Fibroblast of skin of right biceps (primary cell): ENCODE results near the gene CCPG1.

Experiments
- DNase-seq: peaks from one replicate; pipeline ENCODE4 v3.0.0-alpha.2; 2013

The CCPG1 gene

DNA sequence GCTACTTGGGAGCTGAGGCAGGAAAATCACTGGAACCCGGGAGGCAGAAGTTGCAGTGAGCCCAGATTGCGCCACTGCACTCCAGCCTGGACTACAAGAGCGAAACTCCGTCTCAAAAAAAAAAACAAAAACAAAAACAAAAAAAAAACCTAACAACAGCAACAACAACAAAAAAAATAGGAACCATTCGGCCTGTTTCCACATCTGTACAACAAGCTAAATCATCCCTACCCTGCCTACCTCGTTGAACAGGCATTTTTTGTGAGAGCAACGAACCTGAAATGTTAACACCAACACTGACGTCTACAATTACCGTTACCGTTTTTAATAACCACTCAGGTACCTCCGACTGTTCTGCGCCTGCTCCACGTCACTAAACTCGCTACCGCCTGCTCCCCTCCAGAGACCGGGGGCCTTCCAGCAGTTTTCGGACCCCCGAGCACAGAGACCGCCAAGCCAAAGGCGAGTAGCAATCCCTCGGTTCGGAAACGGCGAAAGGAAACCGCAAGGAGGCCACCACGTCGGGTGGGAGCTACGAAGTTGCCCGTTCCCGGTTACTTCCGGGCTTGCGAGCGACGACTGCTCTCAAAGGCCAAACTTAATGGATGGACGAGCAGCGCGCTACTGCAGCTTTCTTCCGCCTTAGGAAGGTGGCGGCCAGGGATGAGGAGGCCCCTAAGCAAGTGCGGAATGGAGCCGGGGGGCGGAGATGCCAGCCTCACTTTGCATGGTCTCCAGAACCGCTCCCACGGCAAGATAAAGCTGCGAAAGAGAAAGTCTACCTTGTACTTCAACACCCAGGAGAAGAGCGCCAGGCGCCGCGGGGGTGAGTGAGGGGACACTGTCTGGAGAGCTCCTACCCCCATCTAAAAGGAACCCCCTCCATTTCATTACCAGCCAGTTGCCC is 89.3 kb downstream of the CCPG1 start, which contains the start of the genes PIGB and PIGBOS1:
Gene PIGB, plus strand, starts transcription at position 635 of the 907 bp plus-strand sequence. Its CDS starts 29 bp downstream, at position 664.
Gene PIGBOS1, minus strand, starts transcription at position 536 of the 907 bp plus-strand sequence. CDS start 1,331 bp downstream, outside the sequence.
- DNase-seq, result peak; percentile 90
